NT2/D1 (cell line): ENCODE results near the gene RUNX3.

Experiments used
- DNase-seq: peaks from one replicate; pipeline ENCODE4 v3.0.0-alpha.2; 2011; ENCODE audit warnings: low read depth, low spot score
- H3K27me3 ChIP-seq: 2 replicates; pipeline ENCODE4 v1.6.0; 2011; ENCODE audit warnings: mild to moderate bottlenecking; ENCODE audit not compliant: insufficient read length, insufficient read depth
- H3K36me3 ChIP-seq: 2 replicates; pipeline ENCODE4 v1.6.1; 2011; ENCODE audit warnings: mild to moderate bottlenecking, low read length, mixed read lengths; ENCODE audit not compliant: insufficient read depth, insufficient read length
- H3K4me1 ChIP-seq: 2 replicates; pipeline ENCODE4 v1.5.1; 2011; ENCODE audit not compliant: insufficient read depth, insufficient read length
- H3K4me3 ChIP-seq: 2 replicates; pipeline ENCODE4 v1.5.1; 2011; ENCODE audit warnings: low read depth; ENCODE audit not compliant: insufficient read length
- H3K9ac ChIP-seq: 2 replicates; pipeline ENCODE4 v1.6.0; 2011; ENCODE audit warnings: low read depth; ENCODE audit not compliant: insufficient read length
- H3K9me3 ChIP-seq: 2 replicates; pipeline ENCODE4 v1.5.1; 2011; ENCODE audit warnings: mild to moderate bottlenecking, low read length; ENCODE audit not compliant: insufficient read depth
- SUZ12 ChIP-seq: IDR thresholded peaks from 2 replicates; pipeline ENCODE4 v1.6.1; 2011; ENCODE audit not compliant: insufficient read length, insufficient read depth; ENCODE audit errors: extremely low read depth
- YY1 ChIP-seq: IDR thresholded peaks from 2 replicates; pipeline ENCODE4 v1.6.1; 2011; ENCODE audit not compliant: insufficient read length, insufficient read depth
- ZNF274 ChIP-seq: IDR thresholded peaks from 2 replicates; pipeline ENCODE4 v1.6.1; 2011; ENCODE audit warnings: mild to moderate bottlenecking, low read depth, low read length

Gene RUNX3

DNA sequence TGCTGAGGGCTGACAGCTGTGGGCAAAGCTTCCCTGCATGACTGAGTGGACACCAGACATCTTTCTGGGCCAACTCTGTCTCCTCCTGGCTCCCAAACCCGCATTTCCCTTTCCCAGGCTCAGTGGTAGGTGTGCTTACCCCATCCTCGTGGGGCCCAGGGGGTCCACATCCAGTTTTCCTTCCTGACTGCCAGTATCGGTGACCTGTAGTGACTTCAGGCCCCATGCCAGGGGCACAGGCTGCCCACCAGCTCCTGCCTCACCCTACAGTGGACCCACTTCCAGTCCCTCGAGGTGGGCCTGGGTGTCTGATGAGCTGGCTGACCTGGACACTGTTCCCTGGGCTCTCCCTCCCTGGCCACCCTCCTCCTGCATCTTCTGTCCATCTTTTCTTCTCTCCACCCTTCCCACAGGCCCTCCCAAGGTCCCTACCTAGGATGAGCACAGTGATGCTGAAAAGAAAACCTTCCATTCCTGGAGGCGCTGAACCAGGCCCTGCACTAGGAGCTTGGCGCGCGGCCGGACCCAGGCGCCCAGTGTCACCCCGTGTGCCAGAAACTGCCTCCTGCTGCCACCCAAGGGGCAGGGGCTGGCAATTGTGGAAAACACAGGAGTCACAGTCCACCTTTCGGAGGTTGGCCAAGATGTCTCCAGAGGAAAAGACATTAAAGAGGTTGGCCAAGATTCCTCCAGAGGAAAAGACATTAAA, 67.1 kb downstream of the RUNX3 start:
- DNase-seq = no peak
- TF ChIP-seq YY1 = no peak
- no peak for TF ChIP-seq ZNF274
- no peak for TF ChIP-seq SUZ12
- H3K9ac ChIP-seq = no peak overlapping the region
- no peaks in the 10 kb centered on the region for H3K9me3 ChIP-seq
- H3K4me1 ChIP-seq = peaks cover 17% of the 10 kb centered on the region
- no peaks in the 10 kb centered on the region for H3K27me3 ChIP-seq
- H3K4me3 ChIP-seq = no peak overlapping the region
- H3K36me3 ChIP-seq = no peaks in the 10 kb centered on the region

GRCh38 chr1:24861821-24862727, 68.0 kb downstream of the RUNX3 start:
- H3K36me3 ChIP-seq = no peaks in the 10 kb centered on the region
- no peak for DNase-seq
- peak overlapping the region; percentile 14 for H3K9ac ChIP-seq
- peaks cover 17% of the 10 kb centered on the region for H3K4me1 ChIP-seq
- TF ChIP-seq ZNF274 (no peak), SUZ12 (no peak), YY1 (no peak)
- no peak overlapping the region for H3K4me3 ChIP-seq
- no peaks in the 10 kb centered on the region for H3K9me3 ChIP-seq
- H3K27me3 ChIP-seq = no peaks in the 10 kb centered on the region

DNA sequence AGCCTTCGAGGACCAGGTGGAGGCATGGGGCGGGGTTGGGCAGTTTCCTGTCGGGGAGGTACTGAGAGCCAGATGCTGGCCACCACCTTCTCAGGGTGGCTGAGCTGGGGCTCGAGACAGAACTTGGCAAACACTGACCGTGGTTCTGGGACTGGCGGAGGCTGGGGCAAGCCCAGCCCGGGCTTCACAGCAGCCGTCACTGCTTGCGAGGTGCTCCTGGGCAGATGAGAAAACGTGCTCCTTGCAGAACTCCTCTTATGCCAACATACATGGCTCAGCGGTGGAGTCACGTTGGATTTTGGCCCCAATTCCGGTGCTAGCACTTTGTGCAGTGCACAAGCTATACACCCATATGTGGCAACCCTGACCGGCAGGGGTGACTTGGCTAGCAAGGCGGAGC, 69.2 kb downstream of the RUNX3 start:
- Histone ChIP-seq H3K27me3 (no peaks in the 10 kb centered on the region), H3K9me3 (no peaks in the 10 kb centered on the region)

GRCh38 chr1:24859063-24860010, 70.7 kb downstream of the RUNX3 start:
- no peaks in the 10 kb centered on the region for H3K36me3 ChIP-seq
- no peaks in the 10 kb centered on the region for H3K27me3 ChIP-seq
- no peaks in the 10 kb centered on the region for H3K9me3 ChIP-seq
- H3K4me1 ChIP-seq = peaks cover 9% of the 10 kb centered on the region
- no peak overlapping the region for H3K4me3 ChIP-seq
- TF ChIP-seq YY1 = no peak
- TF ChIP-seq SUZ12 = no peak
- no peak for TF ChIP-seq ZNF274
- DNase-seq = no peak
- H3K9ac ChIP-seq = no peak overlapping the region

More for the DNA sequence above, 69.2 kb downstream of the RUNX3 start:
- Histone ChIP-seq H3K36me3 (no peaks in the 10 kb centered on the region), H3K4me1 (peaks cover 12% of the 10 kb centered on the region), H3K4me3 (no peak overlapping the region), H3K9ac (no peak overlapping the region)
- no peak for DNase-seq
- TF ChIP-seq YY1 = no peak
- TF ChIP-seq SUZ12 = no peak
- TF ChIP-seq ZNF274 = no peak

- no peaks in the 10 kb centered on the region for H3K27me3 ChIP-seq
- peaks cover 6% of the 10 kb centered on the region for H3K4me1 ChIP-seq
- no peak overlapping the region for H3K4me3 ChIP-seq
- no peaks in the 10 kb centered on the region for H3K9me3 ChIP-seq
- H3K36me3 ChIP-seq = no peaks in the 10 kb centered on the region
- no peak for DNase-seq
- no peak overlapping the region for H3K9ac ChIP-seq
- TF ChIP-seq YY1 = no peak
- TF ChIP-seq SUZ12 = no peak
- TF ChIP-seq ZNF274 = no peak
Measured at GRCh38 chr1:24858277-24858676, 71.8 kb downstream of the RUNX3 start.

- Histone ChIP-seq H3K36me3 (no peaks in the 10 kb centered on the region), H3K9me3 (no peaks in the 10 kb centered on the region), H3K4me3 (no peak overlapping the region), H3K9ac (no peak overlapping the region), H3K27me3 (no peaks in the 10 kb centered on the region), H3K4me1 (peaks cover 2% of the 10 kb centered on the region)
- no peak for DNase-seq
- TF ChIP-seq ZNF274 (no peak), YY1 (no peak), SUZ12 (no peak)
Measured at GRCh38 chr1:24857507-24858133, 72.5 kb downstream of the RUNX3 start.
